GM21367 (cell line): ENCODE results near the gene NFKBIA.
"Not testable (repeated sequence)": the region's sequence is repeated elsewhere in the genome, so short reads cannot be mapped to it uniquely, and the experiment has no call there.

Experiments
- ATAC-seq: cut with Tn5 transposase; IDR thresholded peaks from one replicate; pipeline ENCODE4 v1.9.1; 2021; ENCODE audit not compliant: unreplicated experiment

NFKBIA gene

GRCh38 chr14:35404449-35405303 lies at the start of gene NFKBIA:
Gene NFKBIA (minus strand): TSS chr14:35404749. CDS start chr14:35404644, 105 bp downstream.
- peak; percentile 43 for ATAC-seq

- no peak for ATAC-seq
These were observed 41.9 kb upstream of the NFKBIA start for GRCh38 chr14:35446450-35446849.

- no peak for ATAC-seq
These were observed 39.6 kb upstream of the NFKBIA start for GRCh38 chr14:35444104-35444503.

GRCh38 chr14:35441160-35441559 lies 36.6 kb upstream of the NFKBIA start:
- no peak for ATAC-seq

GRCh38 chr14:35438910-35439713 lies 34.6 kb upstream of the NFKBIA start:
- no peak for ATAC-seq

- ATAC-seq, result not testable (repeated sequence)
These were observed 33.9 kb upstream of the NFKBIA start for GRCh38 chr14:35438492-35438891.

GRCh38 chr14:35435177-35435576 lies 30.6 kb upstream of the NFKBIA start:
- ATAC-seq, result no peak

- ATAC-seq, result no peak
These were observed 29.3 kb upstream of the NFKBIA start for GRCh38 chr14:35433826-35434225.

- no peak for ATAC-seq
These were observed 26.1 kb upstream of the NFKBIA start for GRCh38 chr14:35430459-35431199.

GRCh38 chr14:35429951-35430350 lies 25.4 kb upstream of the NFKBIA start:
- ATAC-seq, result no peak

GRCh38 chr14:35425850-35426249 lies 21.3 kb upstream of the NFKBIA start:
- ATAC-seq, result no peak

GRCh38 chr14:35423621-35424020 lies 19.1 kb upstream of the NFKBIA start:
- ATAC-seq, result no peak

- no peak for ATAC-seq
These were observed 15.7 kb upstream of the NFKBIA start for GRCh38 chr14:35420036-35420811.

- ATAC-seq, result no peak
These were observed 14.9 kb upstream of the NFKBIA start for GRCh38 chr14:35419429-35419841.

- no peak for ATAC-seq
These were observed 13.5 kb upstream of the NFKBIA start for GRCh38 chr14:35418093-35418492.

- ATAC-seq, result peak; percentile 55
These were observed 11.7 kb upstream of the NFKBIA start for GRCh38 chr14:35416108-35416750.

- ATAC-seq, result no peak
These were observed 9.8 kb upstream of the NFKBIA start for GRCh38 chr14:35414365-35414764.

- no peak for ATAC-seq
These were observed 7.9 kb upstream of the NFKBIA start for GRCh38 chr14:35412272-35413056.

- no peak for ATAC-seq
These were observed 6.3 kb upstream of the NFKBIA start for GRCh38 chr14:35410858-35411257.
